Measurements from ENCODE around the gene R3HDM4. TPM values are rescaled to one million over a fixed set of nuclear protein-coding genes. Genes with fewer than 3 reads are reported as not detected.

The R3HDM4 gene
- total RNA-seq, 1 experiment from 2014 or later = 6.2 TPM

DNA sequence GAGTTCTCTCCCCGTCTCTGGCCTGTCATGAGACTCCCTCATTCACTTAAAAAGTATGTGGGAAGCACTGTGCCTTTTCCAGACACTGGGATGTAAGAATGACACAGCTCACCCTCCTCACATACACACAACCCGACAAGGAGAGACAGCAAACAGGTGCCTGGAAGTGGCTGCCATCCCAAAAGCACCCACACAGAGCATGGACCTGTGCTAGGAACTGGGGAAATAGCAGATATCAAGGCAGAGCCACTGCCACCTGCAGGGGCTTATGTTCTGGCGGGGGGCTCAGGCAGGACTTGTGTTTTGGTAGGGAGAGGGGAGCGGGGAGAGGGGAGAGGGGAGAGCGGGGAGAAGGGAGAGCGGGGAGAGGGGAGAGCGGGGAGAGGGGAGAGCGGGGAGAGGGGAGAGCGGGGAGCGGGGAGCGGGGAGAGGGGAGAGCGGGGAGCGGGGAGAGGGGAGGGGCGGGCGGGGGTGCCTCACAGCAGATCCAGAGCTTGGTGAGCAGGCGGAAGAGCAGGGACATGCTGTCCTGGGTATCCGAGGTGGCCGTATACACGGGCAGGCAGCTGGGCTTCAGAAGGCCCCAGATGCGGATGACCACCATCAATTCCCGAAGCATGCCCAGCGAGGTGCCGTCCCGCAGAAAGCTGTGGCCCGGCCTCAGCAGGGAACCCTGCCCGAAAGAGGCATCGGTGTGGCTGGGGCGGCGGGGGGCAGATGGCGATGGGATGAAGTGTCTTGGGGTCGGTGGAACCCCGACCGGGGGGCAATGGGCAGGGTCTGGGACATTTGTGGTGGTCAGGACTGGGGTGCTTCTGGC is 41.4 kb downstream of the R3HDM4 start:
- in situ Hi-C loops (cut with HindIII; ENCODE audit: low pct_unique_long_range_greater_than_20kb, low sequenced_read_pairs) = no loop called here

DNA sequence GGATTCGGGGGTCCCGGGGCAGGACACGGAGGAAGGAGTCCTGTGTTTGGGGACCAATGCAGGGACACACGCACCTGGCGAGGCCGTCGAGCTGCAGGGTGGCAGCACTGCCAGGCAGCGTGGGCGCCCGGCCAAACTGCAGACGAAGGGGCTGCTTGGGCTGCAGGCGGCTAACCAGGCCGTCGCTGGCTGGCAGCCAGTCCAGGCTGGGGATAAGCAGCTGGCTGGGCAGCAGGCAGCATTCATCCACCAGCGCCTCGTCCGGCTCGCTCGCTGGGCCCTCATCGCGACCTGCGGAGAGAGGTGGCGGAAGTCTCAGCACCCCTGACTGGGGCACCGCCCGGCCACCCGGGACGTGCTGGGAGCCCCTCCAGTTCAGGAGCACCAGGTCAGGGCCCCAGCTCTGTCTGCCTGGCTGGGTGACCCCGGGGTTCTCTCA is 42.0 kb downstream of the R3HDM4 start:
- DNase-seq (ENCODE audit: low read depth) = no peak
- in situ Hi-C loops (cut with HindIII; ENCODE audit: low pct_unique_long_range_greater_than_20kb, low sequenced_read_pairs) = no loop called here

More for the DNA sequence above, 41.4 kb downstream of the R3HDM4 start:
- DNase-seq (ENCODE audit: low read depth) = no peak

DNA sequence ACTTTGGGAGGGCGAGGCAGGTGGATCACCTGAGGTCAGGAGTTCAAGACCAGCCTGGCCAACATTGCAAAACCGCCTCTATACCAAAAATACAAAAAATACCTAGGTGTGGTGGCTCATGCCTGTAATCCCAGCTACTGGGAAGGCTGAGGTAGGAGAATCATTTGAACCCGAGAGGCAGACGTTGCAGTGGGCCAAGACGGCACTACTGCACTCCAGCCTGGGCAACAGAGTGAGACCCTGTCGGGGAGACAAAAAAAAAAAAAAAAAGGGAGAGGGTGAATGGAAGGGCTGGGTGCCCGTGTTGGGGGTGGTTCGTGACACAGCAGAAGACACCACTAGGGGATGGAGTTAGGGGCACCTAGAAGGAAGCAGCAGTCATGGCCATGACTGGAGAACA is 42.7 kb downstream of the R3HDM4 start:
- no peak for DNase-seq (ENCODE audit: low read depth)
- in situ Hi-C loops (cut with HindIII; ENCODE audit: low pct_unique_long_range_greater_than_20kb, low sequenced_read_pairs) = no loop called here

DNA sequence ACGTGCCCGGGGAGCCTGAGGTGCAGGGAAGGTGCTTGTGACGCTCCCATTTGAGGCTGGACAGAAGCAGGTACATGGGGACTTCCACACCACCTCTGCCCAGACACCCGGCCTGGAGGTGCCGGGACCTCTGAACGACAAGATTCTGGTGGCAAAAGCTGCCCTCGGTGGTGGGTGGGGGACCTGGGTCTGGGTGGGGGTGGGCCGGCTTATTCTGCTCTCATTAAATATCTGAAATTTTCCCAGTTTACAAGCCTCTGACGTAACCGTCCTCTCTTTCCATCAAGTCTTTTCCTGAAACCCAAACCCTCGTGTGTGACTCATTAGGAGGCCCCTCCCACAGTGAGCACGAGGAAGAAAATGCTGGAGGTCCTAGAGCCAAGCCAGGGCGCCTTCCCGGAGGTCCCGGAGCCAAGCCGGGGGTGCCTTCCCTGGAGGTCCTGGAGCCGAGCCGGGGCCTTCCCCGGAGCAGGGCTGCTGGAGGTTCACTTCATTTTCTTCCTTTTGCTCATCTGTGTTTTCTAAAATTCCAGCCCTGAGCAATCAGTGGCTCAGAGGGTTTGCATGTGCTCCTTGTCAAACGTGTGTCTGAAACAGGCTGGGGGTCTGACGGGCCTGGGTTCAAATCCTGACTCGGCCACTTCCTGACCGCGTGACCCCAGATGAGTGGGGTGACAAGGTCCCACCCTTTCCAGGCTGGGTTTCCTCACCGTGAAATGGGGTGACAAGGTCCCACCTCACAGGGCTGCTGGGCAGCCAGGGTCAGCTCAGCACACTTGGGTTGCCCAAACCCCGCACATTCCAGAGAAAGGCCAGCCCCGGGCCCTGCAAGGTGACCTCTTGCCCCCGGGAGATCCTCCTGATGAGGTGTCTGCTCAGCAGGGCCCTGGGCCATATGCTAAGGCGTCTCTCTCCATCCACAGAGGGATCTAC is 43.5 kb downstream of the R3HDM4 start:
- peak; percentile 69 for DNase-seq (ENCODE audit: low read depth)
- in situ Hi-C loops (cut with HindIII; ENCODE audit: low pct_unique_long_range_greater_than_20kb, low sequenced_read_pairs) = no loop called here

DNA sequence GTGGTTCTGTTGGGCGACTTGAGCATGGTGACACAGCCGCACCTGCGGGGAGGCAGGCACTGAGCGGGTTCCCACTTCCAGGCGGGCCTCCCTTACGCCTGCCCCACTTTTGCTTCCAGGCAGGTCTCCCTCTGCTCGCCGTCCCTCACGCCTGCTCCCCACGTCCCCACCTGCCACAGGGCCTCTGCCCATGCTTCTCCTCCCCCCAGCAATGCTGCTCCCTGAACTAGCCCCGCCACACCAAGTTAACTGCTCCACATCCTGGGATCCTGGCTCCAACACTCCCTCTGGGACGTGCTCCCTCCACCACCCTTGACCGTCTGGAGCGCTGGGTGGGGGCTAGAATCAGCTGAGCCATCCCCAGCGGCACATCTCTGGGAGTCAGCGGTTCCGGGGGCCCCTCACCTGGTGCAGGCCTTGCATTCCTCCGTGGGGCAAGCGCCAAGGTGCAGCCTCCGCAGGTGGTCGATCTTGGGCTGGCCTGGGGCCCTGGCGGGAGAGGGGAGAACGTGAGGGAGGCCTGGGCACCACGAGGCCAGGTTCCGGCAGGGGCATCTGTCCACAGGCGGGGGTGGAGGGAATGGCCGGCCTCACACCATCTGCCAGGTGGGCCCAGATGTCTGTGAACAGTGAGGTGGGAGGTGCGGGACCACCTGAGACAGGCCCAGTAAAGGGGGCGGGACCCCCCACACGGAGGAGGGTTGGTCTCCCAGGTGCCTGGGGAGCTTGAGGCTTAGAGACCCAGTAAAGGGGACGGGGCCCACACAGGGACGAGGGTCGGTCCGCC is 44.4 kb downstream of the R3HDM4 start:
- DNase-seq (ENCODE audit: low read depth) = no peak
- in situ Hi-C loops (cut with HindIII; ENCODE audit: low pct_unique_long_range_greater_than_20kb, low sequenced_read_pairs) = no loop called here

DNA sequence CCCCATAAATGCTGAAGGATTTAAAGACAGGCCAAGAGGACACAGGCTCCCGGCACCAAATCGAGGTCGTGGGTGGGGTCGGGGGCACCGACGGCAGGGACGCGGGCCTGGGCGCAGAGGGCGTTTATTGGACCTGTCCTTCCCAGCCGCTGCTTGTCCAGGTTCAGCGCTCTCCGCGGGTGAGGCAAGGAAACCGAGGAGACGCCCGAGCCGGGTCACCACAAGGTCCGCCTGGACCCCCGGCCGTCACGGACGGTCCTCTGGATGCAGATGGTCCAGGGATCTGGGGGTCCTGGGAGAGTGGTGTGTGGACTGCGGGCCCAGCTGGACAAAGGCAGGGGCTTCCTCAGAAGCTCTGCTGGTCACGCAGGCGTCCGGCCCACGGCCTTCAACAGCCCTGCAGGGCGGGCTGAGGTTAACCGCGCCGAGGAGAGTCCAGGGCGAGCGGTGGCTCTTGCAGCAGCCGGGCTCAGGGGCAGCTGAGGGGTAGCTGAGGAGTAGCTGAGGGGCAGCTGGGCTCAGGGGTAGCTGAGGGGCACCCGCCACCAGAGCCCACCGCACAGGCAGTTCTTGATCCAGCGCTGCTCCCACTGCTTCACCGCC is 45.1 kb downstream of the R3HDM4 start:
- in situ Hi-C loops (cut with HindIII; ENCODE audit: low pct_unique_long_range_greater_than_20kb, low sequenced_read_pairs) = no loop called here
- DNase-seq (ENCODE audit: low read depth) = no peak

DNA sequence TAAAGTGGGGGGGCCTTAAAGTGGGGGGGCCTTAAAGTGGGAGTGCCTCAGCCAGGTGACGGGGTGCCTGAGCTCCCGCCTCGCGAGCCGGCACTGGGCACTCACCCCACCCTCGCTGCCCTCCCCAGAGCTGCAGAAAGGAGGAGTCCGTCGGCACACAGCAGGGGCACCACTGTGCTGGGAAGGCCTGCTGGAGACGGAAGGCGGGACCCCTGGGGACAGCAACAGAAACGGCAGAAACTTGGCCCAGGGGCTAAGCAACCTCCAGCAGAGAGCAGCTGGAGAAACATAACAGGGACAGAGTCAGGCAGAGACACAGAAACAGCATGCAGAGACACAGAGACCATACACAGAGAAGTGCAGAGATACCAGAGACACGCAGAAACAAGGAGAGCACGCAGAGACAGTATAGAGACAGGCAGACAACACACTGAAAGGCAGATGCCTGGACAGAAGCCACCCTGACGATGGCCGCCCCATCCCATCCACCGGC is 45.7 kb downstream of the R3HDM4 start:
- no peak for DNase-seq (ENCODE audit: low read depth)
- in situ Hi-C loops (cut with HindIII; ENCODE audit: low pct_unique_long_range_greater_than_20kb, low sequenced_read_pairs) = no loop called here

DNA sequence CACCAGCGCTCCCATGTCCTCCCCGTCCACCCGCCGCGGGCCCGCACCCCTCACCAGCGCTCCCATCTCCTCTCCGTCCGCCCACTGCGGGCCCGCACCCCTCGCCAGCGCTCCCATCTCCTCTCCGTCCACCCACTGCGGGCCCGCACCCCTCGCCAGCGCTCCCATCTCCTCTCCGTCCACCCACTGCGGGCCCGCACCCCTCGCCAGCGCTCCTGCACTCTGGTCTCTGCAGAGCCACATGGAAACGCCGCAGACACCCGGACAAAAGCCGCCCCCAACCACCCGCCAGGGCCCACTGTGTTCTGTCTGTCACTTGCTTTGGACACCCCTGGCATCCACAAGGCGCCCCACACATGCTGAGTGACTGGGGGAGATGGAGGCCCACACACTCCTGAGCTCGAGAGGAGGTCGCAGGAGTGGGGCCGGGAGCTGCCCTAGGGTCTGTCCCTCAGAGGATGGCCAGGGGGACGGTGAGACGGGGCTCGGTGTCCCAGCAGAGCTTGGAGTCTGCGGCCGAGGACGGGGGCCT is 46.2 kb downstream of the R3HDM4 start:
- in situ Hi-C loops (cut with HindIII; ENCODE audit: low pct_unique_long_range_greater_than_20kb, low sequenced_read_pairs) = no loop called here
- no peak for DNase-seq (ENCODE audit: low read depth)

DNA sequence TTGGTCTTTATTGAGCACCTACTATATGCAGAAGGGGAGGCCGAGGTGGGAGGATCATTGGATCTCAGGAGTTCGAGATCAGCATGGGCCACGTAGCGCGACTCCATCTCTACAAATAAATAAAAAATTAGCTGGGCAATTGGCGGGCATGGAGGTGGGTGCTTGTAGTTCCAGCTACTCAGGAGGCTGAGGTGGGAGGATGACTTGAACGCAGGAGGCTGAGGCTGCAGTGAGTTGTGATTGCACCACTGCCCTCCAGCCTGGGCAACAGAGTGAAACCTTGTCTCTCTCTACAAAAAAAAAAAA is 49.8 kb downstream of the R3HDM4 start:
- DNase-seq (ENCODE audit: low read depth) = no peak
- in situ Hi-C loops (cut with HindIII; ENCODE audit: low pct_unique_long_range_greater_than_20kb, low sequenced_read_pairs) = no loop called here

DNA sequence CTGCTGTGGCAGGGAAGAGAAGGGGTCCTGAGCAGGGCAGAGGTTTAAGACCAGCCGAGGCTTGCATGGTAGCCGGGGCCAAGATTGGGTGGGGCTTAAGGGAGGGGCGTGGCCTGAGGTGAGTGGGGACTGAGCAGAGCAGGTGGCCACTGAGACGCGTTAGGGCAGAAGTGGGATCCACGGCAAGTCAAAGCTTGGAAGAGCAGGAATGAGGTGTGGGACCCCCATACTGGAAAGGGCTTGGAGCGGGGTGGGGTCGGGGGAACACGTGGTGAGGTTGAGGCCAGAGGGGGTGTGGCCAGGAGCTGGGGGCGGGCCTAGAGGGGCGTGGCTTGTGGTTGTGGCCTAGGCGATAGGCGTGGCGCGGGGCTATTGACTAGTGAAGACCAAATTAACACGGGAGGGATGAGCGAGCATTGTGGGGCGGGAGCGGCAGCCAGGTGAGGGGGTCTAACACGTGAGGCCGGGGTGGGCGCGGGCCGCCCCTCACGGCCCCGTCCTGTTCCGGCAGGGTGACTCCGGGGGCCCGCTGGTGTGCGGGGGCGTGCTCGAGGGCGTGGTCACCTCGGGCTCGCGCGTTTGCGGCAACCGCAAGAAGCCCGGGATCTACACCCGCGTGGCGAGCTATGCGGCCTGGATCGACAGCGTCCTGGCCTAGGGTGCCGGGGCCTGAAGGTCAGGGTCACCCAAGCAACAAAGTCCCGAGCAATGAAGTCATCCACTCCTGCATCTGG is 50.3 kb downstream of the R3HDM4 start:
- in situ Hi-C loops (cut with HindIII; ENCODE audit: low pct_unique_long_range_greater_than_20kb, low sequenced_read_pairs) = no loop called here
- DNase-seq (ENCODE audit: low read depth) = no peak

DNA sequence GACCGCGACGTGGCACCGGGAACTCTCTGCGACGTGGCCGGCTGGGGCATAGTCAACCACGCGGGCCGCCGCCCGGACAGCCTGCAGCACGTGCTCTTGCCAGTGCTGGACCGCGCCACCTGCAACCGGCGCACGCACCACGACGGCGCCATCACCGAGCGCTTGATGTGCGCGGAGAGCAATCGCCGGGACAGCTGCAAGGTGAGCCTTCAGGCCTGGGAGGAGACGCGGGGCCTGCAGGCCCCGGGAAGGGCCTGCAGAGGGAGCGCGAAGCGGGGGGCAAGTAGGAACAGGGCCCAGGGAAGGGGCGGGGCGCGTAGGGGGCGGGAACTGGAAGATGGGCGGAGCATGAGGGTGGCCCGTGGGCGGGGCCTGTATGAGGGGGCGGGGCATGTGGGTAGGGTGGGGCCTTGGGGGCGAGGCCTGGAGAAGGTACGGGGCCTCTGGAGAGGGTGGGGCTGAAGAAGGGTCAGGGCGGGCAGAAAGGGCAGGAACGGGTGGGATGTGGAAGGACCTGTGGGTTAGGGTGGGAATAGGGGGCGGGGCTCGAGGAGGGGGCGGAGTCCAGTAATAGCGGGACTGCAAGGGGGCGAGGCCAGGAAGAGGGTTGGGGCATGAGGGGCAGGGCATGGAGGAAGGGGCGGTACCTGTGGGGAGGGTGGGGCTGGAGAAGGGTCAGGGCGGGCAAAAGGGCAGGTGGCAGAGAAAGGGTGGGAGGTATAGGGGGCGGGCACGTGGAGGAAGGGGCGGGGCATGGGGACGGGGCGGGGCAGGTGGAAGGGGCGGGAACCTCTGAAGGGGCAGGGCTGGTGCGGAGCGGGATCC is 51.1 kb downstream of the R3HDM4 start:
- in situ Hi-C loops (cut with HindIII; ENCODE audit: low pct_unique_long_range_greater_than_20kb, low sequenced_read_pairs) = no loop called here
- peak; percentile 22 for DNase-seq (ENCODE audit: low read depth)

DNA sequence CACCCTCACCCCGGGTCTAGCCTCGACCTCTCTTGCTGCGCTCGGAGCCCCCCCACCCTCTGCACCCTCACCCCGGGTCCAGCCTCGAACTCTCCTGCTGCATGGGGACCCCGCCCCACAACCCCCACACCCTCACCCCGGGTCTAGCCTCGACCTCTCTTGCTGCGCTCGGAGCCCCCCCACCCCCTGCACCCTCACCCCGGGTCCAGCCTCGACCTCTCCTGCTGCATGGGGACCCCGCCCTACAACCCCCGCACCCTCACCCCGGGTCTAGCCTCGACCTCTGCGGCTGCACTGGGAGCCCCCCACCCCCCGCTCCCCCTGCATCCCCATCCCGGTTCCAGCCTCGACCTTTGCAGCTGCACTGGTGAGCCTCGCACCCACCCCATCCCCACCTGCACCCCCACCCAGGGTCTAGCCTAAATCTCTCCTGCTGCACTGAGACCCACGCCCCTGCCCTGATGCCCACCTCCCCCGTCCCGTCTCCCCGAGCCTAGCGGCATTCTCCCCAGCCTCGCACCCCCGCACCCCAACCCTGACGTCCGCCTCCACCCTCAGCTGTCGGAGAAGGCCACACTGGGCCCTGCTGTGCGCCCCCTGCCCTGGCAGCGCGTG is 51.8 kb downstream of the R3HDM4 start:
- in situ Hi-C loops (cut with HindIII; ENCODE audit: low pct_unique_long_range_greater_than_20kb, low sequenced_read_pairs) = no loop called here
- no peak for DNase-seq (ENCODE audit: low read depth)

DNA sequence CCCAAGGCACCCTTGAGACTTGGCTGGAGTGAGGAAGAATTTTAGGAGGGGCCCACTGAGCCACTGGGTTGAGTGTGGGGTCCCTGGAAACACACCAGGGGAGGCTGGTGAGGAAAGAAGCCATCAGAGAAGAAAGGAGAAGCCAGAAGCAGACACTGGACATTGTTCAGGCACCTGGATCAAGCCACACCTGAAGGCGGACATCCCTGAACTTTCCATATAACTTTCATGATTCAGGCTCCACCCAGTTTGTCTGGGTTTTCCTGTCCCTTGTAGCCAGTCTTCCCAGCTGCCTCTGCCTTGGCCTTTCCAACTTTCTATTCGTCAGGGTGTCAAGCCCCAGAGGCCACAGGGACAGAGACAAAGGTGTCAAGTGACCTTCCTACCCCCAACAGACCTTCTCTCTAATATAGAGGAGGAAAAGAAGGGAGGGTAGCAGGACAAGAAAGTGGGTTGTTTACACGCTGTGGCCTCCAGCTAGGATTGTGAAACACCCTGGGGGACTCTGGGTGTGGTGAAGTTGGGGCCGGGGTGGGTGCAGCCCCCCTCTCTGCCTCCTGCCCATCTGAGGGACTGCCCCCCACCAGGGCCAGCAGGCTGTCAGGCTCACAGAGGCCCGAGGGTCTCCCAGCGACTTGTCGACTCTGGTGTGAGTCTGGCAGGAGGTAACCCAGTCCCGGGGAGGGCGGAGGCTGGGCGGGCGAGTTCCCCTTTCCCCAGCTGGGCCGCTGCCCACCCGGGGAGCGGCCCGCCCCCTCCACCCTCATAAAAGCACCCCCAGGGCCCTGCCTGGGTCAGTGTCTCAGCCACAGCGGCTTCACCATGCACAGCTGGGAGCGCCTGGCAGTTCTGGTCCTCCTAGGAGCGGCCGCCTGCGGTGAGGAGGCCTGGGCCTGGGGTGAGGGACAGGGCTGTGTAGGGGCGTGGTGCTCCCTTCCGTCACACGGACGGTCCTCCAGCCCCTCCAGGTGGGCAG is 53.9 kb downstream of the R3HDM4 start, which contains the start of gene CFD:
Gene CFD, plus strand, starts transcription at position 797 of the 976 bp plus-strand sequence. Its CDS starts 26 bp downstream, at position 823.
- in situ Hi-C loops (cut with HindIII; ENCODE audit: low pct_unique_long_range_greater_than_20kb, low sequenced_read_pairs) = no loop called here
- DNase-seq (ENCODE audit: low read depth) = no peak

DNA sequence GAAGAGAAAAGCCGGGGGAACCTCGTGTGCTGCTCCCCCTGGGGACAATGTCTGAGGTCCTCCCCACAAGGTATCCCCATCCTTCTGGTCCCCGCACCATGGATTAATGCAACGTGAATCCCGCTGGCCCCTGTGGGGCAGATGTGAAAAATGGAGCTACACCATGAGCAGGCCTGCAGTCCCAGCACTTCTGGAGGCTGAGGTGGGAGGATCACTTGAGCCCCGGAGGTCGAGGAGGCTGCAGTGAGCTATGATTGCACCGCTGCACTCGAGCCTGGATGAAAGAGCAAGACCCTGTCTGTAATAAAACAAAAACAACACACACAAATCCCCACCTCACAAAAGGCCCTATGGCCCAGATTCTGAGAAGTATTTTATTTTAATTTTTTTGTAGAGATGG is 54.7 kb downstream of the R3HDM4 start:
- in situ Hi-C loops (cut with HindIII; ENCODE audit: low pct_unique_long_range_greater_than_20kb, low sequenced_read_pairs) = no loop called here

DNA sequence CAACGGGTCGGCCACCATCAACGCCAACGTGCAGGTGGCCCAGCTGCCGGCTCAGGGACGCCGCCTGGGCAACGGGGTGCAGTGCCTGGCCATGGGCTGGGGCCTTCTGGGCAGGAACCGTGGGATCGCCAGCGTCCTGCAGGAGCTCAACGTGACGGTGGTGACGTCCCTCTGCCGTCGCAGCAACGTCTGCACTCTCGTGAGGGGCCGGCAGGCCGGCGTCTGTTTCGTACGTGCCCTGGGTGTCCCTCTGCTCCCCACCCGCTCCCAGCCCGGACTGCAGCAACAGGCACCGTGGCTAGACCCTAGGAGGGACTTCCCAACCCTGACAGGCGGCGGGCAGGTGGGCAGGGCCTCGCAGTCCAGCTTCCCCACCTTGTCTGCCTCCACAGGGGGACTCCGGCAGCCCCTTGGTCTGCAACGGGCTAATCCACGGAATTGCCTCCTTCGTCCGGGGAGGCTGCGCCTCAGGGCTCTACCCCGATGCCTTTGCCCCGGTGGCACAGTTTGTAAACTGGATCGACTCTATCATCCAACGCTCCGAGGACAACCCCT is 57.4 kb downstream of the R3HDM4 start:
- in situ Hi-C loops (cut with HindIII; ENCODE audit: low pct_unique_long_range_greater_than_20kb, low sequenced_read_pairs) = no loop called here
- no peak for DNase-seq (ENCODE audit: low read depth)

More for the DNA sequence above, 54.7 kb downstream of the R3HDM4 start:
- DNase-seq (ENCODE audit: low read depth) = no peak

Data from Caki2 (cell line).